Urothelium cell line (cell line): ENCODE measurements around the gene MAML3.
A peak's percentile ranks its signal among the peaks of the same experiment; 100 is the strongest.

Experiments used
- DNase-seq: peaks from one replicate; pipeline ENCODE4 v3.0.0; 2011; ENCODE audit warnings: low spot score, mixed read lengths
- FAIRE-seq: peaks from 2 replicates; lab custom pipeline; 2011; peaks lifted over from hg19 to GRCh38; lab: Jason Lieb, UNC

MAML3 gene

DNA sequence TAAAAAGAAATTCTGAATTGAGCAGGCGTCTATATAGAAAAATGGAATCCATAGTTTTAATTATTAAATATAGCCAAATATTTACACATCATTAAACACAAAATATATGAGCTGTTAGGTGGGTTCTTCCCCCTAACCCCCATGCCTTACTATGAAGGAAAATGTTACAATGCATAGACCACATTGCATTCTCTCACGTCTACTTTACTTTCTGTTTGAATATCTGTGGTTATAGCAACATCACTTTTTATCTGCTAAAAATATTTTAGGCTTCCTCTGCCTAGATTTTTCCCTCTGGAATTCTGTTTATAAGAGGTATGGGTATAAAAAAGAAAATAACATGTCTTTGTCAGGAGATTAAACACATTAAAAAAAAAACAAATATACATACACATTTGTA, 73.1 kb downstream of the MAML3 start:
- DNase-seq (no peak), FAIRE-seq (no peak)

DNA sequence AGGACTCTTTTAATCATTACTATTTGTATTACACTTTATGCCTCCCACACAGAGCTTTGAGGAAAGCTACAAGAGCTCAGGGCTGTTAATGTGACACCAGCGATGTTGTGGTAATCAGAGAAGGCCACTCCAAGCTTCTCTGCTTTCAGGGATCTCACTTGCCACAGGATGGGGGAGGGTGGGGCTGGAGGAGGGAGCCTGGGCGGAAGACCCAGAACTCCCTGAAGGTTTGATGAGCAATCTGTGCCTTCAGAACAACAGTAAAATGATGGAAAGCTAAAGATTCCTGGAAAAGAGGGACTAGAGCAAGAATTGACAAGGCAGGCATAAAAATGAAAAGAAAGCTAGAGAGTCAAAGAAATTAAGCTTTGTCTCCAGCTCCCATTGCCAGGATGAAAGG, 75.6 kb downstream of the MAML3 start:
- DNase-seq (no peak), FAIRE-seq (no peak)

DNA sequence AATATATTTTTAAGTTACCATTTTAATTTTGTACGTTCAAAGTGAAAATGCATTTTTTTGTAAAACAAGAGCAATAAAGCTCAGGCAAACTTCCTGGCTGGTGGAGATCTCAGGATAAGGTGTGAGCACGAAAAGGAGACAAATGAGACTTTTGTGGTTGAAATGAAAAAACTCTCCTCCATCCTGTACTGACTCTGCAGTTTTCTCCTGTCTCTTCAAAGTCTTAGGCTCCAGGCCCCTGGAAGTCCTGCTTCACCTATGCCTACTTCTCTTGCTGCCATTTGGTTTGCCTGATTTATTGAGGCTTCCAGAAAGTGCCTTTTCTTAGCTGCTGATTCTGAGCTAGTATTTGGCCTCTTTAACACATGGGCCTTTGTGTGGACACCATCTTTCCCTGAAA, 77.7 kb downstream of the MAML3 start:
- DNase-seq (no peak), FAIRE-seq (no peak)

DNA sequence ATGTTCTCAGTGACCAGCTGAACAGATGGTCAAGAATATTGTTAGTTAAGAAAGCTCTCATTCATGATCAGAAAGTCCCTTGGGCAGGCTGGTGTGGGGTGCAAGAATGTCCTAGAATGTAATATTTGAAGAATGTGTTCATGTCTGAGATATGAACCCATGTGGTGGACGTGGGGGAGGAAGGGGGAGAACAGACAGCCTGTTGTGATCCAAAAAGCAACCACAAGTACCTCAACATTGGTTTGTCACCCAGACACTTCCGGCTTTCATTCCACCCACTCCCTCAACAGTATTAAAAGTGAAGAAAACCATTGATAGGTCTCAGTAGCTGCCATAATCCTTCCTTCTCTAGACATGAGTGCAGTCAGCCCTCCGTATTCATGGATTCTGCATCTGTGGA, 82.2 kb downstream of the MAML3 start:
- FAIRE-seq (no peak), DNase-seq (peak; percentile 67)

DNA sequence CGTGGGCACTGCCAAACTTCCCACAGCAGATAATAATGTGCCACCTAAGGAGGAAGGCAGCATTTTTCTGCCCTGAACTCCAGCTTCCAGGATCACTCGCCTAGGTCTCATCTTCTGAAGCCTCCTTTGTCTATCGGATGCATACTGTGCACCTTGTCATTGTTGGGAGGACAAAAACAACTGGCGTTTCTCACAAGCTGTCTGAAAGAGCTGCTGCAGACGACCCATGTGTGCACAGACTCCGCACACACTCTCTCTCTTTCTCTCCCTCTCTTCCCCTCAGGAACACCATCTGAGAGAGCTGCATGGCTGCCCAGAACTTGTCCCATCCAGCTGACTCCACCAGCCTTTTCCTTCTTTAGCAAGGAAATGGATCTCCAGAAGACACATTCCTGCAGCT, 83.0 kb downstream of the MAML3 start:
- DNase-seq: no peak
- no peak for FAIRE-seq

DNA sequence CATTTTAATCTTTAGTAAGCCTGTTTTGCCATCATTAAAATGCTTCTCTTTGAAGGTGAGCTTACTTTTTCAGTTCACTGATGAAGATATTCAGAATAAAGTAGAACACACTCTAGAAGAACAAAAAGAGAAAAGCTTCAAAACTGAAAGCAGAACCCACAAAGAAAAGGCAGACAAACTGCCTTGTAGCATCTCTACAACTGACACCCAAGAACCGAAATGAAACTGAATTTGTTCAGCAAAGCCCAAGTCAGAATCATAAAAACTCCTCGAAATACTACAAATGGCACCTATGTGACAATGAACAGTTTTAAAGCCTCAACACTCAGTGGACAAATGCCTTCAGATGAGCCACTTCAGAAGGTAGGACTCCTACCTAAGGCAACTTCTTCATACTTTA, 83.6 kb downstream of the MAML3 start:
- no peak for FAIRE-seq

DNA sequence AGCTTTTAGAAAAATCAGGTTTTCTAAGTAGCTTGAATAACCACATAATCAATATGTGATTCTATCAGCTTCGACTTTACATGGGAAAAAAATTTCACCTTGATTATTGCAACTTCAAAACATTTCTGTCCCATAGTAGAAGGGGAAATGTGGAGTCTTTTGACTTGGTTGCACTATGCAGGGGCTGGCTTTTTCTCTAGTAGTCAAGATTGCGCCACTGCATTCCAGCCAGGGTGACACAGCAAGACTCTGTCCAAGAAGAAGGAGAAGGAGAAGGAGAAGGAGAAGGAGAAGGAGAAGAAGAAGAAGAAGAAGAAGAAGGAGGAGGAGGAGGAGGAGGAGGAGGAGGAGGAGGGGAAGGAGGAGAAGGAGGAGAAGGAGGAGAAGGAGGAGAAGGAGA, 84.9 kb downstream of the MAML3 start:
- DNase-seq (no peak), FAIRE-seq (no peak)

More for the DNA sequence above, 83.6 kb downstream of the MAML3 start:
- no peak for DNase-seq

DNA sequence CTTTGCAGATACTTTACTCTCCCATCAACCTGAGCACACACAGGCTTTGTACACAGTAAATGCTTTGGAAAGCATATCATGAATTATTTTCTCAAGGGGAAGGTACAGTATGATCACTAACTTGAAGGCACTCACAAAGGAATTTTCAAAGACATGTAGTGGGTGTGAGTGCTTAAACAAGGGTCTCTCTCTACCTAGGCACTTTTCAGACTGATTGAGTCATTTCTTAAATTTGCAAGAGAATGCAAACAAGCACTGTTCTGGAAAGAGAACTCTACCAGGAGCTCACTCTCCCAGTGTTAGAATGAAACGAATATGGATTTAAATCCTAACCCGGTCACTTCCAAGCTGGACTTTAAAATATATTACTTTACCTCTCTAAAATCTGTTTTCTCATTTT, 85.7 kb downstream of the MAML3 start:
- no peak for FAIRE-seq
- DNase-seq: no peak

DNA sequence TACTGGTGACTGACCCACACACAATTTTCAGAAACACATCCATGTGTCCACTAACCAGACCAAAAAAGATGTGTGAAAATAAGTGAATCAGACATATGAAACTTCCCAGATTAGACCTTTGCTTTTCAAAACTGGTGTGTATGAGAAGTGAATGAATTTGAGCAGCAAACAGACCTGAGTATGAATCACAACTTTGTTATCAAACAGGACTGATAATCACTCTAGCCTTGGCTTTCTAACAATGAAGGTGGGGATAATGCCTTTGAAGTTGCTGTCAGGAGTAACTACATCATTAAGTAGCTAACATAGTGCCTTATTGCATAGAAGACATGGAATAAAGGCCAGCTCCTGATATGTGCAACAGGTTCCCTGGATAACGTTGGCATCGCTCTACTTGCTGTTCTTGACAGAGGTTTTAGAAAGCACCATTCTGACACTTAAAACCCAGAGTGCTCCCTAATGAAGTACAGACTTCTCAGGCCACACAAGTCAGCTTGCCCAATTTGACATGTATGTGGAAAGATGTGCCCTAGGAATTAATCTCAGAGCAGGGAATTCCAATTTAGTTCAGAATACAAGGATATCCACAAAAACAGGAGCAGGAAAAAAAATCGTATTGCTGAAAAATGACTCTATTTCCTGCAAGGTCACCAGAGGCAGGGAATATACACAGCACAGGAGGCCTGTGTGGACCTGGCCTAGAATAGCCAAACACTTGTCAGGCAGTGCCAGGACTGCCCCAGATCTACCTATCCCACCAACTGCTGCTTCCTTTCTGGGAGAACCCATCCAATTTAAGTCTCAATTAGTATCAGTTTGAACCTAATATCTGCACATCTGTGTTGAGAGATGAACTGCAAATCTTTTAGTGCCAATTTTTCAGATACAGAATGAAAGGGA, 87.7 kb downstream of the MAML3 start:
- no peak for FAIRE-seq
- no peak for DNase-seq

DNA sequence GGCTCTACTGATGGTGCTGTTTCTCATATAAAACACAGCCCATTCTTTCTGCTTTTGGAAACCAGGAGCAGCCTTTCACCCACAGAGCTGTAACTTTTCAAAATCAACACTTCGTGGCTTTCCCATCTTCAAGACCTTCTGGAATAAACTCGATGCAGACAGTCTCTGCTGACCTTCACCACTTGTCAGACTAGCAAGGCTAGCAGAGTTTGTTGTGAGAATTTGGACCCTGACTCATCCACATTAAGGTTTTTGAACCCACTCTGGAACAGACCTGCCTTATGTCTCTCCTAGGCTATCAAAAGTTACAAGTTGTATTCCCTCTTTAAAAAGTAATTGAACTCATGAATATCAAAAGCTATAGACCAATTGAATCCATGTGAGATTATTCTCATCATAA, 88.6 kb downstream of the MAML3 start:
- no peak for FAIRE-seq
- no peak for DNase-seq

DNA sequence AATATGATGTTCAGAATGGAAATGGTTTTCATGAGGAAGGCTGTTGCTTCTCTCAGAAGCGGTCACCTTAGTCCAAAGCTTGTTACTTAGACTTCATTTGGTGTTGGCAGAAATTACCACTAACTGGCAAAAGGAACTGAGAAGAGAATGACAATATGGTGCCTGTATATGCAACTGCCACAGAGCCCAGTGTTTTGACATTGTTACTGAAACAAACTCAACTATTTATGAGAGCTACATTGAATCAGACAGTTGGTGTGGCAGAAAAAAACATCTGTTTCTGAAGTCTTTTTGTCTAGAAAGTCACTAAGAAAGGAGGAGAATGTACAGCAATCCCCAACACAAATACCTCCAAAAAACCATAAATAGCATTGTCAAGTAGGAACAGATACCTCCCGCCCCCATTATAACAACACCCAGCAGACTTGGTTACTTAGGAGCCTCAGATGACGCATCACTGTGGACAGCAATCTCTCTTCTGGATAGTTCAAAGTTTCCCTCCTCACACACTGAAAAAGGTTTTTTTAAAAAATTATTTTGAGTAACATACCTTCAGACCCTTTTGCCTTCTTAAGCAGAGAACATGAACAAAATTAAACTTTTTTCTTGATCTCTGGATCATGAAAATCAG, 92.2 kb downstream of the MAML3 start:
- FAIRE-seq (no peak), DNase-seq (no peak)

DNA sequence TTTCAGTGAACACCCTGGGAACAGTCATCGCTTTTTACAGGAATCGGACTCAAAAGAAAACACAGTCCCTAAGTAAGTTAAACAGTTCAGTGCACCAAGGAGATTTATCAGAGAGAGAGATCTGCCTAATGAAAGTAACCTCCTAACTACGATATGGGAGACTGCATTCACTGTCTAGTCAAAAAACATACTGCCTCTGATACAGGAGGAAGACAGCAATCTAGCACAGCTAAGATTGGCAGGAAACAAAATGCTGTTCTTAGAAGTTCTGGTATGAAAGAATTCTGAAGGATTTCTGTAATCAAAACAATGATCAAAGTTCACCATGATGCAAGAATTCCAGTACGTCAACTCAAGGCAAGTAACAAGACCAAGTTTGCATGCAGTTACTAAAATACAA, 92.8 kb downstream of the MAML3 start:
- FAIRE-seq: no peak
- no peak for DNase-seq

DNA sequence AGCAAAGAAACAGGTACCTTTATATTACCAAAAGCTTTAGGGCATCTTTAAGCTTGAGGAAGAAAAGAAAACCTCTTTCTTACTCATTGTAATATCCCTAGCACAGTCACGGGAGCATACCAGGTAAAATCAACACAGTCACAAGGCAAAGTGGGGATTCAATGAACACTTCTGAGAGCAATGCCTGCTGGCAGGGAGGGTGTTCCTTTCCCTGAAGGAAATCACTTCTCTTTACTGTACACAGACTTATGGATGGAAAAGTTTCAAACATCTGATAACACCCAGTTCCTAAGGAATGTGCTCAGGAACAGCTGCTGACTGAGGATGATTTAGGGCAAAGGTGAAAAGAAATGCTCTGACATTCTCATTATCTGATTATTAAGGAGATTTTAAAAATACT, 94.8 kb downstream of the MAML3 start:
- DNase-seq: no peak
- FAIRE-seq: no peak

DNA sequence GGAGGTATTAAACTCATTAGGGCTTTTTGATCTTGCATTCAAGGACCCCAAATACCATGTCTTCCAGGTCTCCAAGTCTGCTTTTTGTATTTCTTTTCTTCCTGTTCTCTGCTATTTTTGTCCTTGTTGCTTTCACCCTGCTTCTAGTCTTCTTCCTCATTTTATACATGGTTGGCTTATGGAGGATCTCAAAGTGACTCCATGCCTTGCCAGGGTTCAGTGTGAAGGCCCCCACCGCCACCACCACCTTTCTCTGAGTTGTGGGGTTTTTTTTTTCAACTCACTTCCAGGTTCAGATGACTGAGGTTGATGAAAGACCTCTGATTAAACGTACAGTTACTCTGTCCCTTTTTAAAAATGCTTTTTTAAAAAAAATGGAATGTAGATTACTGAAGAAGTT, 96.3 kb downstream of the MAML3 start:
- DNase-seq: no peak
- FAIRE-seq: no peak

DNA sequence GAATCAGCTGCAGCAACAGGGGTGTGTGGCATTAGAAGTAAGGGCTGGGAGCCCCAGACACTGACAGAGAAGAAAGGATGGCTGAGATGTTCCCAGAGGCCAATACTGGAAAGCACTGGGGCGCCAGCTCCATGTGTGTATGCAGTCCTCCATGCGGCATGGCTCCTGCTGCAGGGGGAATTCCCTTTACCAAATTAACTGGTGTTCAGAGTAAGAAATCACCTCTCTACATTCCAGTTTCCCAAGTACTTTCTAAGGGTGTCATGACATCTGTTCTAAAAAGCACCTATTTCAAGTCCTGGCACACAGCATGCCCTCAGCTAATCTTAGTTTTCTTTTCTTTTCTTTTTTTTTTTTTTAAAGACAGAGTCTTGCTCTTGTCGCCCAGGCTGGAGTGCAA, 98.0 kb downstream of the MAML3 start:
- no peak for FAIRE-seq

DNA sequence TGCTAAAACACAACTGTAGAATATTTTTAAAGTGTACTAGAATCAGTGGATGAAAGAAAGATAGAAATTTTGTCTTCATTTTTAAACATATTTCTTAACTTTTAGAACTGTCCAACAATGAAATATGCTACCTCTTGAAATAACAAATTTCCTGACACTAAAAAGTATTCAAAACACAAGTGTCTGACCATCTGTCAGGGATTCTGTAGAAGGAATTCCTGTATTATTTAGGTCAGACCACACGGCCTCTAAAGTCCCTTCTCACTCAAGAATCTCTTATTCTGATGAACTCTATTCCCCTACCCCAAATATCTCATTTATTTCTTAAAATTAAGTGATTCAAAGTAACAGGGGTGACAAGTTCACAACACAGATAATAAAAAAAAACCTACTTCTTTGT, 99.1 kb downstream of the MAML3 start:
- no peak for FAIRE-seq
- no peak for DNase-seq

More for the DNA sequence above, 98.0 kb downstream of the MAML3 start:
- no peak for DNase-seq

DNA sequence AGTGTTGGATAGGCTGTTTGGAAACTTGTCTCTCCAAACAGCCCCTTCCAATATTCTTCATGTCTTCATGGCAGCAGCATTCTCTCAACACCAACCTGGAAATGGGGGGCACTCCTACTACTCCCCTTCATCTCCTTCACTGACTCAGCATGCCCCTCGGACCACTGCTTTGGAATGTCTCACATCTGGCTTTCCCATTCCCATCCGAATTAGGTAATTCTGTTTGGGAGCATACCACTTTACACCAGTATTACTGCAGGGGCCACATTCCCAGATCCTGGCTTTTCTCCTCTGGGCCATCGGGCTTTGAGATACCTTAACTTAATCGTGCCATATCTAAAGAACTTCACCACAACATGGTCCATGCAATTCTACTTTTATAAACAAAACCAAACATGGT, 100.8 kb downstream of the MAML3 start:
- DNase-seq (no peak), FAIRE-seq (no peak)

DNA sequence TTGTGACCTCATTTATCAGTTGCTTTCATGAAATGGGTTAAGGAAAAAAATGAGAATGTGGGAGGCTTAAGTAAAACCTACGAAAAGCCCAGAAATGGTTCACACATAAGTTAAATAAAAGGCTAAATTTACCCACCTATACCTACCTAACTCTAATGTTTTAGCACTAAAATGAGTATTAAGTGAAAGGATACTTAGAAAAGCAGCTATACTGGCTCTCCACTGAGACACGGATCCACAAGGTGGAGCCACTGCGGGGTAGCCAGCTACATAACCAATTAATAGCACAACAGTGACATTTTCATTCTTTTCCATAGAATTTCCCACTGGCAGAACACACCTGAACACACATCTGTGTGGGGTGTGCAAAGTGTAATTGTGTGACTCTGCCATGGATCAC, 101.9 kb downstream of the MAML3 start:
- no peak for FAIRE-seq

DNA sequence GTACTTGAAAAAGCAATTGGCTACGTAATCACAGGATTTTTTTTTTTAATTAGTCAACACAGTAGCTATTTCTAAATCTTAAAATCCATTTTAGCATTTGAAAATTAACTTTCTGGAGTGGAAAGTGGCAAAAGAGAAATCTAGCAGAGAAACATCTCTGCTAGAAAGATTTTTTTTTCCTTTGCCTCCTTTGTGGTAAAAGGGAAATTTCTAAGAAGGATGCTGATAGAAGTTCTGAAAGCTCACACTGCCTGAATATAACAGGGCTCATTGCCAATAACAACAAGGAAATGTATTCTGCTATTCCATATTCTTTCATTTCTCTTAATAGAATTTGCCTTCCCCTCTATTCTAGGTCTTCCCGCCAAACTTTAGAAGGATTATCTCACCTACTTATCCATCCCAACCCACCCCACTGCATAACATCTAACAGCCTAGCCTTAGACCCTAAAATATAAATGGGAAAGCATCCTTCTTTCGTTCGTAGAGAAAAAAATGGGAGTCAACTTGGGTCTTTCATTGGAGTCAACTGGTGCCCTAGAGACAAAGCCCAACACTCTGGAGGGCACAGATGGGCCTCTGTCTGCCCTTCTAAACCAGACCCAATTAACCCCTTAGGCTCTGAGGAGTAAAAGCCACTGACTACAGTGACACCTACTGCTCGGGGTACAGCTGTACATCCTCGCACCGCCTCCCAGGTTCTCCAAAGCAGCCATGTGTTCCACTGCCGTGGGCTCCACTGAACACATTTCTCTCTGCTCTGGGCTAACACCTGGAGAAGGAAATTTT, 103.9 kb downstream of the MAML3 start:
- no peak for DNase-seq
- FAIRE-seq: no peak

More for the DNA sequence above, 101.9 kb downstream of the MAML3 start:
- no peak for DNase-seq

DNA sequence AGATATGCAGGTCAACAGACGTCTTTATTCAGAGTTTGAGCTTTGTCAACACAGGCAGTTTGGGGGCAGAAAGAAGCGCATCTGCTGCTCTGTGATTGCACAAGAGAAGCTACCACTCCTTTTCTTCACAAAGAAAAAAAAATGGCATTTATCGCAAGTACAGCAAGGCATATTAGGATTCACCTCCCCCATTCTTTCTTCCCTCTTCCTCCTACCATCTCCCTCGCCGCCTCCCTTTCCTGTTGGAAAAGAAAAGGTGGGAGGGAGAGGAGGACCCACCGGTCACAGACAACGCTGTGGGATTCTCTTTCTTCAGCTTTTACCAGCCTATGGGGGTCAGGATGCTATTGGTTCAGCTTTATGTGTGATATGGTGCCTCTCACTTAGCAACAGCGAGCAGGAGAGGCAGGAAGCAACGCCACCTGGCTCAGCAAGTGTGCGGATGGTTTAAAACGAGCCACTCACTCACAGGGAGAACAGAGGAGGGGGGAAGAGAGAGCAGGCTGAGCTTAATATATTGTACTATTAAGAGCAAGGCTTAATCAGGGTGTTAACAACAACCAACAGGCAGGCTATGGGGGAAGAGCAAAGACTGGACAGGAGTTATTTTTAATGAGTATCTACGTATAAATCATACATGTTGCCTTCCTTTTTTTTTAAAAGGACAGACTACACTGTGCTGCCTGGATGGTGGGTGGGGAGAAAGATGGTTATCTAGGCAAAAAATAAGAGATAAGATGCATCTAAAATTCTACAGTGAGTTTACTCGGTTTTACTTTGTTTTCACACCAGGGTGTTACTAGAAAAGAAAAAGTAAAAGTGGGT, 104.7 kb downstream of the MAML3 start:
- peak; percentile 62 for DNase-seq
- no peak for FAIRE-seq
